ENCODE data around the gene ACTR2. TPM values are rescaled to one million over a fixed set of nuclear protein-coding genes. Genes with fewer than 3 reads are reported as not detected.

The ACTR2 gene
- total and polyA plus RNA-seq, 2 of the 13 experiments (the other 11 are each of a cell fraction or from before 2014, with no cell fraction given) = 51.2 to 100 TPM

DNA sequence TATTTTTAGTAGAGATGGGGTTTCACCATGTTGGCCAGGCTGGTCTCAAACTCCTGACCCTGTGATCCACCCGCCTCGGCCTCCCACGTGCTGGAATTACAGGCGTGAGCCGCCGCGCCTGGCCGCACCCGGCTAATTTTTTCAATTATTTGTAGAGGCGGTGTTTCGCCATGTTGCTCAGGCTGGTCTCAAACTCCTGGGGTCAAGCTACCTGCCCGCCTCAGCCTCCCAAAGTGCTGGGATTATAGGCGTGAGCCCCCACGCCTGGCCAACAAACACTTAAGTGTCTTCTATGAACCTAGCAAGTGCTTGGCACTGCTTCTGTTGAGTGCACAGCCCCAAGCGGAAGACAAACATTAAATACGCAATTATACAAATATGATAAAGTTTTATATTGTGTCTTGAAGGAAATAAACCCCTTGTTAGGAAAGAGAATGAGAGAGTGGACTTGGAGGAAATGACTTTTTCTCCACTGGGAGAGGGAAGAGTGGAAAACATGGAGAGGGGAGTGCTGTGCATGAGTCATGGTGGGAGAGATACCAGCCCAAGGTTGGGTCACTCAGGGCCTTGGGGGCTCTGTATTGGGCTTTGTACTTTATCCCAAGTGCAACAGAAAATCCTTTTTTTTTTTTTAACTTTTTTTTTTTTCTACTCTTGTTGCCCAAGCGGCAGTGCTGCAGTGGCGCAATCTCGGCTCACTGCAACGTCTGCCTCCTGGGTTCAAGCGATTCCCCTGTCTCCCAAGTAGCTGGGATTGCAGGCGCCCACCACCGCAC lies 41.4 kb upstream of the ACTR2 start (continued):
- TF ChIP-seq ZNF629 (CRISPR knock-in tag; conservative IDR thresholded peaks at IDR 0.05) = no peak
- TF ChIP-seq BCL6 (CRISPR knock-in tag; IDR thresholded peaks at IDR 0.05) = peak; percentile 24; the same call in 1 of the 2 replicates
- TF ChIP-seq CBX2 (IDR thresholded peaks at IDR 0.05; ENCODE audit: low read depth, low read length) = no peak
- no peak for TF ChIP-seq CBX2 (CRISPR knock-in tag; IDR thresholded peaks at IDR 0.05; ENCODE audit: low read depth)
- no peak for TF ChIP-seq MED1 (CRISPR knock-in tag; IDR thresholded peaks at IDR 0.05)
- TF ChIP-seq, protein P1, sequence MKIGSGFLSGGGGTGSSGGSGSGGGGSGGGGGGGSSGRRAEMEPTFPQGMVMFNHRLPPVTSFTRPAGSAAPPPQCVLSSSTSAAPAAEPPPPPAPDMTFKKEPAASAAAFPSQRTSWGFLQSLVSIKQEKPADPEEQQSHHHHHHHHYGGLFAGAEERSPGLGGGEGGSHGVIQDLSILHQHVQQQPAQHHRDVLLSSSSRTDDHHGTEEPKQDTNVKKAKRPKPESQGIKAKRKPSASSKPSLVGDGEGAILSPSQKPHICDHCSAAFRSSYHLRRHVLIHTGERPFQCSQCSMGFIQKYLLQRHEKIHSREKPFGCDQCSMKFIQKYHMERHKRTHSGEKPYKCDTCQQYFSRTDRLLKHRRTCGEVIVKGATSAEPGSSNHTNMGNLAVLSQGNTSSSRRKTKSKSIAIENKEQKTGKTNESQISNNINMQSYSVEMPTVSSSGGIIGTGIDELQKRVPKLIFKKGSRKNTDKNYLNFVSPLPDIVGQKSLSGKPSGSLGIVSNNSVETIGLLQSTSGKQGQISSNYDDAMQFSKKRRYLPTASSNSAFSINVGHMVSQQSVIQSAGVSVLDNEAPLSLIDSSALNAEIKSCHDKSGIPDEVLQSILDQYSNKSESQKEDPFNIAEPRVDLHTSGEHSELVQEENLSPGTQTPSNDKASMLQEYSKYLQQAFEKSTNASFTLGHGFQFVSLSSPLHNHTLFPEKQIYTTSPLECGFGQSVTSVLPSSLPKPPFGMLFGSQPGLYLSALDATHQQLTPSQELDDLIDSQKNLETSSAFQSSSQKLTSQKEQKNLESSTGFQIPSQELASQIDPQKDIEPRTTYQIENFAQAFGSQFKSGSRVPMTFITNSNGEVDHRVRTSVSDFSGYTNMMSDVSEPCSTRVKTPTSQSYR (CRISPR knock-in tag; IDR thresholded peaks at IDR 0.05; ENCODE audit: borderline replicate concordance) = no peak
- TF ChIP-seq MEIS1 (CRISPR knock-in tag; IDR thresholded peaks at IDR 0.05; ENCODE audit: borderline replicate concordance) = no peak
- no peak for TF ChIP-seq RFXANK (CRISPR knock-in tag; IDR thresholded peaks at IDR 0.05)
- 0 out of 2 replicates have a peak, but pooled peaks have one; percentile 53 for TF ChIP-seq ZNF160 (CRISPR knock-in tag; IDR thresholded peaks at IDR 0.05)
- 0 out of 2 replicates have a peak, but pooled peaks have one; percentile 20 for TF ChIP-seq POGZ (CRISPR knock-in tag; IDR thresholded peaks at IDR 0.05)
- no peak for TF ChIP-seq TP53 (CRISPR knock-in tag; conservative IDR thresholded peaks at IDR 0.05)
- no peak for TF ChIP-seq ZNF709 (CRISPR knock-in tag; IDR thresholded peaks at IDR 0.05)
- TF ChIP-seq, protein P2, sequence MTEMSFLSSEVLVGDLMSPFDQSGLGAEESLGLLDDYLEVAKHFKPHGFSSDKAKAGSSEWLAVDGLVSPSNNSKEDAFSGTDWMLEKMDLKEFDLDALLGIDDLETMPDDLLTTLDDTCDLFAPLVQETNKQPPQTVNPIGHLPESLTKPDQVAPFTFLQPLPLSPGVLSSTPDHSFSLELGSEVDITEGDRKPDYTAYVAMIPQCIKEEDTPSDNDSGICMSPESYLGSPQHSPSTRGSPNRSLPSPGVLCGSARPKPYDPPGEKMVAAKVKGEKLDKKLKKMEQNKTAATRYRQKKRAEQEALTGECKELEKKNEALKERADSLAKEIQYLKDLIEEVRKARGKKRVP (CRISPR knock-in tag; IDR thresholded peaks at IDR 0.05) = peak in 1 of 2 experiments; percentile 36; a peak in 1 of 4 replicates
- TF ChIP-seq JDP2 (CRISPR knock-in tag; IDR thresholded peaks at IDR 0.05; ENCODE audit: borderline replicate concordance) = no peak
- peak; percentile 72 for TF ChIP-seq ELF3 (CRISPR knock-in tag; IDR thresholded peaks at IDR 0.05)
- peak; percentile 12; the same call in 1 of the 2 replicates for TF ChIP-seq NR2C2 (CRISPR knock-in tag; IDR thresholded peaks at IDR 0.05; ENCODE audit: borderline replicate concordance)
- peak; percentile 25; the same call in 1 of the 2 replicates for TF ChIP-seq EHMT2 (IDR thresholded peaks at IDR 0.05; ENCODE audit: borderline replicate concordance, low read depth, low read length)
- peak; percentile 53; the same call in 1 of the 2 replicates for TF ChIP-seq ZNF577 (CRISPR knock-in tag; IDR thresholded peaks at IDR 0.05; ENCODE audit: borderline replicate concordance, low read depth)
- TF ChIP-seq, protein P3, sequence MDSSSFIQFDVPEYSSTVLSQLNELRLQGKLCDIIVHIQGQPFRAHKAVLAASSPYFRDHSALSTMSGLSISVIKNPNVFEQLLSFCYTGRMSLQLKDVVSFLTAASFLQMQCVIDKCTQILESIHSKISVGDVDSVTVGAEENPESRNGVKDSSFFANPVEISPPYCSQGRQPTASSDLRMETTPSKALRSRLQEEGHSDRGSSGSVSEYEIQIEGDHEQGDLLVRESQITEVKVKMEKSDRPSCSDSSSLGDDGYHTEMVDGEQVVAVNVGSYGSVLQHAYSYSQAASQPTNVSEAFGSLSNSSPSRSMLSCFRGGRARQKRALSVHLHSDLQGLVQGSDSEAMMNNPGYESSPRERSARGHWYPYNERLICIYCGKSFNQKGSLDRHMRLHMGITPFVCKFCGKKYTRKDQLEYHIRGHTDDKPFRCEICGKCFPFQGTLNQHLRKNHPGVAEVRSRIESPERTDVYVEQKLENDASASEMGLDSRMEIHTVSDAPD (CRISPR knock-in tag; IDR thresholded peaks at IDR 0.05) = no peak
- TF ChIP-seq, protein P4, sequence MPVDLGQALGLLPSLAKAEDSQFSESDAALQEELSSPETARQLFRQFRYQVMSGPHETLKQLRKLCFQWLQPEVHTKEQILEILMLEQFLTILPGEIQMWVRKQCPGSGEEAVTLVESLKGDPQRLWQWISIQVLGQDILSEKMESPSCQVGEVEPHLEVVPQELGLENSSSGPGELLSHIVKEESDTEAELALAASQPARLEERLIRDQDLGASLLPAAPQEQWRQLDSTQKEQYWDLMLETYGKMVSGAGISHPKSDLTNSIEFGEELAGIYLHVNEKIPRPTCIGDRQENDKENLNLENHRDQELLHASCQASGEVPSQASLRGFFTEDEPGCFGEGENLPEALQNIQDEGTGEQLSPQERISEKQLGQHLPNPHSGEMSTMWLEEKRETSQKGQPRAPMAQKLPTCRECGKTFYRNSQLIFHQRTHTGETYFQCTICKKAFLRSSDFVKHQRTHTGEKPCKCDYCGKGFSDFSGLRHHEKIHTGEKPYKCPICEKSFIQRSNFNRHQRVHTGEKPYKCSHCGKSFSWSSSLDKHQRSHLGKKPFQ (CRISPR knock-in tag; IDR thresholded peaks at IDR 0.05; ENCODE audit: insufficient replicate concordance) = no peak
- TF ChIP-seq ZNF615 (CRISPR knock-in tag; IDR thresholded peaks at IDR 0.05; ENCODE audit: borderline replicate concordance) = no peak
- no peak for TF ChIP-seq ZNF205 (CRISPR knock-in tag; IDR thresholded peaks at IDR 0.05)
- TF ChIP-seq, protein P5, sequence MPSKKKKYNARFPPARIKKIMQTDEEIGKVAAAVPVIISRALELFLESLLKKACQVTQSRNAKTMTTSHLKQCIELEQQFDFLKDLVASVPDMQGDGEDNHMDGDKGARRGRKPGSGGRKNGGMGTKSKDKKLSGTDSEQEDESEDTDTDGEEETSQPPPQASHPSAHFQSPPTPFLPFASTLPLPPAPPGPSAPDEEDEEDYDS (CRISPR knock-in tag; IDR thresholded peaks at IDR 0.05) = 0 out of 2 replicates have a peak, but pooled peaks have one; percentile 8

Data from HepG2 (cell line).